GM19035 (cell line): ENCODE data around the gene NMB.

ENCODE experiments used
- ATAC-seq: cut with Tn5 transposase; IDR thresholded peaks from one replicate; pipeline ENCODE4 v1.9.1; 2021; ENCODE audit not compliant: unreplicated experiment

Gene NMB

GRCh38 chr15:84620626-84621025, 37.4 kb downstream of the NMB start:
- ATAC-seq: no peak

GRCh38 chr15:84616235-84616634, 41.8 kb downstream of the NMB start:
- ATAC-seq: no peak

GRCh38 chr15:84611631-84612030, 46.4 kb downstream of the NMB start:
- ATAC-seq: no peak

- ATAC-seq: no peak
Observed at GRCh38 chr15:84609818-84610525, 48.0 kb downstream of the NMB start.

DNA sequence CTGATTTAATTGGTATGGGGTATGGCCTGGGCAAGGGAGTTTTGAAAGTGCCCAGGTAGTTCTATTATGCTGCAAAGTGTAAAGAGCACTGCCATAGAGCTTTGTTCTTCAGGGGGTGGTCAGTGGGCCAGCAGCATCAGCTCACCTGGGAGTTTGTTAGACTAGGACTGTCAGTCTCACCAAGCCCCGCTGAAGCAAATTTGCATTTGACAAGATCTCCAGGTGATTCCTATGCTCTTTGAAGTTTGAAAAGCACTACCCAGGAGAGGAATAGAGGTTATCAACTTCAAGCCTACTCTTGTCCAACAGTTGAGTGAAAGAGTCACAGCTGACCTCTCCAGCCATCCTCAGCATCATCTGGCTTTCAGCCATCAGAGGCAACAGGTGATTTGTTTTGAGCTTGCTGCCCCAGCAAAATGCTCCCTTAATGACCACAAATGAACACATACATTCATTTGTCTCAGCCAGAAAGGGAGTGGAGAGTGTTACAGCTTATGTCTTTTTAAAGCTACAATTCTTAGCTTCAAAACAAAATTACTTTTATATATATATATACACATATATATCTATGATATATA, 49.2 kb downstream of the NMB start:
- ATAC-seq: no peak

GRCh38 chr15:84606653-84607120, 51.3 kb downstream of the NMB start:
- no peak for ATAC-seq

DNA sequence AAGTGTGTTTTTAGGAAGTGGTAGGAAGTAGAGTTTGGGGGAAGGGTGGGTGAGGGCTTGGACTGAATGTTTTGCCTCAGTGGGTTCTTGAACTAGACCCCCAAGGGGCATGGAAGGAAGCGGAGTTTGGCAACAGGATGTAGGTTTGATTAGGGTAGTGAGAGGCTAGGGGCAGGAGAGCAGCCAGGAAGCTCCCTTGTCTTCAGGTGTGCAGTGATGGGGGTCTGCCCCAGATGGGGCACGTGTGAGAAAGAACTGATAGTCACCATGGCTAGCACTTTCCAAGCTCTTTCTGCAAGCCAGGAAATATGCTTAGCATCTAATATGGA, 52.5 kb downstream of the NMB start:
- ATAC-seq: no peak
